Retinal pigment epithelial cell (primary cell): ENCODE measurements around the gene CCDC117.

Experiments
- DNase-seq: peaks from one replicate; pipeline ENCODE4 v3.0.0-alpha.2; 2010; ENCODE audit warnings: low read depth
- H3K4me3 ChIP-seq: 2 replicates; pipeline ENCODE4 v1.5.1; 2011; ENCODE audit warnings: mild to moderate bottlenecking, low read length, control low read depth, moderate library complexity
- TF ChIP-seq, protein P1 (sequence below): conservative IDR thresholded peaks from 2 replicates; pipeline ENCODE4 v1.5.1; 2011; ENCODE audit warnings: low read depth, low read length, control low read depth, inconsistent platforms

The CCDC117 gene

DNA sequence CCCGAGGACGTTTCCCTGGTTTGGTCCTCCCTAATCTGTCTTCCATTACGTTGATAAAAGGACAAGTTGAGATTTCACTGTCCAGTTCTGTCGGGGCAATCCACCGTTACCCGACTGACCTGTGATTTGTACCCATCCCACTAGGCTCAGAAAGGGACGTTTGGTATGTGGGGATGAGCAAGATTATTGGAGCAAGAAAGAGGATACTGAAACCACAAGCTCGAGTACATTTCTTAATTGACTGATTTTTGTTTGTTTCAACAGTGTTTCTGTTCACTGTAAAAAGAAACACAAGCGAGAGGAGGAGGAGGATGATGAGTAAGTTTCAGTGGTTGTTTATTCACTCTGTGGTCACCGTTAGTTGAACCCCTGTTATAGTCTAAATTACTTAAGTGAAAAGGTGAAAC, 969 bp downstream of the CCDC117 start:
- TF ChIP-seq, protein P1, sequence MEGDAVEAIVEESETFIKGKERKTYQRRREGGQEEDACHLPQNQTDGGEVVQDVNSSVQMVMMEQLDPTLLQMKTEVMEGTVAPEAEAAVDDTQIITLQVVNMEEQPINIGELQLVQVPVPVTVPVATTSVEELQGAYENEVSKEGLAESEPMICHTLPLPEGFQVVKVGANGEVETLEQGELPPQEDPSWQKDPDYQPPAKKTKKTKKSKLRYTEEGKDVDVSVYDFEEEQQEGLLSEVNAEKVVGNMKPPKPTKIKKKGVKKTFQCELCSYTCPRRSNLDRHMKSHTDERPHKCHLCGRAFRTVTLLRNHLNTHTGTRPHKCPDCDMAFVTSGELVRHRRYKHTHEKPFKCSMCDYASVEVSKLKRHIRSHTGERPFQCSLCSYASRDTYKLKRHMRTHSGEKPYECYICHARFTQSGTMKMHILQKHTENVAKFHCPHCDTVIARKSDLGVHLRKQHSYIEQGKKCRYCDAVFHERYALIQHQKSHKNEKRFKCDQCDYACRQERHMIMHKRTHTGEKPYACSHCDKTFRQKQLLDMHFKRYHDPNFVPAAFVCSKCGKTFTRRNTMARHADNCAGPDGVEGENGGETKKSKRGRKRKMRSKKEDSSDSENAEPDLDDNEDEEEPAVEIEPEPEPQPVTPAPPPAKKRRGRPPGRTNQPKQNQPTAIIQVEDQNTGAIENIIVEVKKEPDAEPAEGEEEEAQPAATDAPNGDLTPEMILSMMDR = no peak
- no peak for DNase-seq
- H3K4me3 ChIP-seq = peak overlapping the region; percentile 70

DNA sequence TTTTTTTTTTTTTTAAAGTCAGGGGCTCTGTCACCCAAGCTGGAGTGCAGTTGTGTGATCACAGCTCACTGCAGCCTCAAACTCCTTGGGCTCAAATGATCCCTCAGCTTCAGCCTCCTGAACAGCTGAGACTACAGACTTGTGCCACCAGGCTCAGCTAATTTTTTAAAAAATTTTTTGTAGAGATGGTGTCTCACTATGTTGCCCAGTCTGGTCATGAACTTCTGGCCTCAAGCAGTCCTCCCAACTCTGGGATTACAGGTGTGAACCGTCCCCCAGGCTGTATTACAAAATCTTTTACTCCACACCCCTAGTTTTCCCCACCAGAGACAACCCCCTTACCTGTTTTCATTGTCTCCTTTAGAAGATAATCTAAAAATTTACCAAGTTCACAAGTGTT, 1.9 kb downstream of the CCDC117 start:
- DNase-seq = no peak
- TF ChIP-seq, protein P1 = no peak
- no peak overlapping the region for H3K4me3 ChIP-seq

DNA sequence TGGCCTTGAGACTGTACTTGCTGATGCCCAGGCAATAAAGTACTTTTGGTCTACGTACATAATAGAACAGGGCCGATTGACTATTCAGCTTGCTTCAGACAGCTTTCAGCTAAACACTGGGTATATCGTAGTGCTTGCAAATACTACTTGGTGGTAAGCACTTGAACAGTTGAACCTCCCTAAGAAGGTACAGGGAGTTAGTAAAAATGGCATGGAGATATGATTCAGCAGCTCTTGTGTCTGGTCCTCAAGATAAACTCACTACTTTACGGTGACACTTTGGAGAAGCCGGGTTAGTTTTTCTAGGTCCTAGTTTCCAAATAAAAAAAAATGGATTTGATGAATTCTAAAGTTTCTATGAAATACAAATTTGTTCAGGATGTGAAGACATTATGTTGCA, 7.3 kb downstream of the CCDC117 start:
- no peak for DNase-seq
- TF ChIP-seq, protein P1 = no peak

DNA sequence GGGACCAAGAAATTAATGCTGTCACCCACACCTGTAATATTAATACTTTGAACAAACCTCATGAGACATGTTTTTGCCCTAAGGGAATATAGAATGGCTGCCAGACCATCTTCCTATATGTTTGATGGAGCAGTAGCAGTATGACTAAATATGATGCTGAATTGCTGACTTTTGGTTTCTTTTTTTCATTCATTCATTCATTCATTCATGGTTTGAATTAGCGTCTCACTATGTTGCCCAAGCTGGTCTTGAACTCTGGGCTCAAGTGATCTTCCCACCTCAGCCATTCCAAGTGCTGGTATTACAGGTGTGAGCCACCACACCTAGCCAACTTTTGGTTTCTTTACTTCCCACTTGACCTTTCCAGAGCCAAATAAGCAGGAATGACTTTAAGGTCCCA, 7.8 kb downstream of the CCDC117 start:
- TF ChIP-seq, protein P1 = no peak
- DNase-seq = no peak
- no peak overlapping the region for H3K4me3 ChIP-seq

More for the DNA sequence above, 7.3 kb downstream of the CCDC117 start:
- H3K4me3 ChIP-seq = no peak overlapping the region

DNA sequence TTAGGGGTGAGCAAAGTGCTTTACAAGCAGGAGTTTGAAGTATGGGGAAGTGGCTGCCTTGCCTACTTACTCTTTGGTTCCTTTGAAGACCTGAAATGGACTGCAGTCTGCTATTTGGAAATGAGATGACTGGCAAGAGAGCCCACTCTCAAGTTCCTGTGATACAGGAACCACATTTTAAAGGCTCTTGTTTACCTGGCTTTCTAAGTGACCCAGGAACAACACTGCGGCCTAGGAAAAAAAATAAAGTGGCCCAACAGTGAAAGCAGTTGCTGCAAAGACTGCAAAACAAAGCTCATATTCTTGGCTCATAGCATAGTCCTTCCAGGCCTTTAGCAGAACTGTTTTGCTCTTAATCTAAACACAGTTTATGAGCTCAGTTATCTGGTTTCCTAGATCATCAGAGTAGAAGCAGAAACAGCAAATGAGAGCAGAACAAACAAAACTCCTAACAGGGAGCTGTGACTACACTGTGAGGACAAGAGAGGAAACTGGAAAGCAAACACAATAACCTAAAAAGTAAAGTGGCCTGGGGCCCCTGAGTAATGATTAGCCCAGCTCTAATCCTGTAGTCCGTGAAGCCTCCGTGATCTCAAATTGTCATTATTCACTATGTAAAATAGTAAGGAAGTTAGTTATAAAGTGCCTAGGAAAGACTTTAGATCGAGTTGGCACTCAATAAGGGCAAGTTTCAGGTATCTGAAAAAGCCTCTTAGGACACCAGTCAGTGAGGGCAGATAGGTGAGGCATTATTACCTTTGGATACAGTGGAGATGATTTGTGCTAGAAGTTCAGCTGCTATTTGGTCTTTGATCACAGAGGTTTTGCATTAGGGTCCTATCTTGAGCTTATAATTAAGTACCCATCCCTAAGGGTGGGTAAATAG, 11.5 kb downstream of the CCDC117 start:
- TF ChIP-seq, protein P1 = no peak
- no peak for DNase-seq
- no peak overlapping the region for H3K4me3 ChIP-seq

DNA sequence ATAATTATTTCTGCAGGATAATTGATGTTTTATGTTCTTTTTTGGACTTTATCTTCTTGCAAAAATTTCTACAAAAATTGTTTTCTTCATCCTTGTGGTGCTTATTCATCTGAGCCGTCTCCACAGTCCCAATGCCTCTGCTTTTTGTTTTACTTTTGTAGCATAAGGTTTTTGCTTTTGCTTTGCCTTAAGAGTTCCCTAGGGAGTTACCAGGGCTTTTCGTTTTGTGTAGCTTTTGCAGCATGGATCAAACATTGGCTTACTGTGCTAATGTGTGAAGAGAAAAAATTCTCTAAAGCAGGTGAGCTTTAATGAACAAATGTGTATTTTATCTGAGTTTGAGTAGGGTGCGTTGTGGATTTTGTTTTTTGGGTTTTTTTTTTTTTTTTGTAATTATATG, 16.1 kb downstream of the CCDC117 start:
- TF ChIP-seq, protein P1 = no peak
- no peak overlapping the region for H3K4me3 ChIP-seq

DNA sequence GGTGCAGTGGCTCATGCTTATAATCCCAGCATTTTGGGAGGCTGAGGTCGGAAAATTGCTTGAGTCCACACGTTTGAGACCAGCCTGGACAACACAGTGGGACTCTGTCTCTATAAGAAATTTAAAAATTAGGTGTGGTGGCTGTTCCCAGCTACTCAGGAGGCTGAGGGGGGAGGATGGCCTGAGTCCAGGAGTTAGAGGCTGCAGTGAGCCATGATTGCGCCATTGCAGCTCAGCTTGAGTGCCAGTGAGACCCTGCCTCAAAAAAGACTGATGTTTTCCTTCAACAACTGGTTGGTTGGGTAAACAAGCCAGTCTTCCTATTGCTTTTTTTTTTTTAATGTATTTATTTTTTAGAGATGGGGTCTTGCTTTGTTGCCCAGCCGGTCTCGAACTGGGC, 18.6 kb downstream of the CCDC117 start:
- TF ChIP-seq, protein P1 = no peak
- DNase-seq = no peak
- no peak overlapping the region for H3K4me3 ChIP-seq

More for the DNA sequence above, 16.1 kb downstream of the CCDC117 start:
- no peak for DNase-seq
